PC-9 (cell line): Measurements from ENCODE around the gene TEDDM1. TPM values are rescaled to one million over a fixed set of nuclear protein-coding genes. Genes with fewer than 3 reads are reported as not detected.
A peak's percentile ranks its signal among the peaks of the same experiment; 100 is the strongest.

ENCODE experiments used
- BruUV-seq: library from RNA; stranded (reverse); fragments of 400-500 nt; replicated peaks from 2 replicates; lab custom pipeline; 2021; lab: Mats Ljungman, UMichigan
- CTCF ChIA-PET: fragments of 300-600 bp; sonication (Branson Sonifier 250); formaldehyde crosslinking; loops from one replicate; lab custom pipeline; 2022; ENCODE audit warnings: antibody characterized with exemption; lab: Charles Lee
- POLR2A ChIA-PET: fragments of 300-600 bp; sonication (Branson Sonifier 250); formaldehyde crosslinking; loops from one replicate; lab custom pipeline; 2022; ENCODE audit warnings: antibody characterized with exemption; ENCODE audit not compliant: unreplicated experiment; lab: Charles Lee
- DNase-seq, 2 experiments: peaks; one replicate each; pipeline versions ENCODE4 v3.0.0 to v3.0.0-alpha.2; 2015 to 2022; ENCODE audit warnings: mixed read lengths in 1 of 2
- H2AFZ ChIP-seq: fragments of 200-600 bp; sonication (generic); 2 replicates; pipeline ENCODE4 v1.8.1; 2017; ENCODE audit warnings: antibody characterized with exemption
- H3F3A ChIP-seq: fragments of 200-600 bp; sonication (generic); 2 replicates; pipeline ENCODE4 v1.8.1; 2017; ENCODE audit warnings: antibody characterized with exemption, mild to moderate bottlenecking, low read depth; ENCODE audit not compliant: insufficient read depth
- H3K27ac ChIP-seq: fragments of 200-600 bp; sonication (generic); 2 replicates; pipeline ENCODE4 v1.6.1; 2016; ENCODE audit warnings: mixed run types
- H3K27me3 ChIP-seq: fragments of 200-600 bp; sonication (generic); 2 replicates; pipeline ENCODE4 v1.6.1; 2016; ENCODE audit warnings: low read depth, mixed run types; ENCODE audit not compliant: insufficient read depth
- H3K36me3 ChIP-seq: fragments of 200-600 bp; sonication (generic); 2 replicates; pipeline ENCODE4 v1.6.1; 2016; ENCODE audit warnings: low read depth, mixed run types
- H3K4me1 ChIP-seq: fragments of 200-600 bp; sonication (generic); replicated peaks from 2 replicates; pipeline ENCODE4 v1.6.1; 2016; ENCODE audit warnings: mixed run types; ENCODE audit not compliant: insufficient read depth
- H3K4me2 ChIP-seq: fragments of 200-600 bp; sonication (generic); 2 replicates; pipeline ENCODE4 v1.6.1; 2017; ENCODE audit warnings: mixed run types
- H3K4me3 ChIP-seq: fragments of 200-600 bp; sonication (generic); 2 replicates; pipeline ENCODE4 v1.6.1; 2016; ENCODE audit warnings: mixed run types
- H3K79me2 ChIP-seq: fragments of 200-600 bp; sonication (generic); 2 replicates; pipeline ENCODE4 v1.6.1; 2017; ENCODE audit warnings: low read depth, mixed run types
- H3K9me2 ChIP-seq: fragments of 200-600 bp; sonication (generic); 2 replicates; pipeline ENCODE4 v1.8.1; 2017; ENCODE audit warnings: mild to moderate bottlenecking; ENCODE audit not compliant: insufficient read depth
- H3K9me3 ChIP-seq: fragments of 200-600 bp; sonication (generic); 2 replicates; pipeline ENCODE4 v1.8.1; 2016; ENCODE audit warnings: low read depth; ENCODE audit not compliant: insufficient read depth
- H4K20me1 ChIP-seq: fragments of 200-600 bp; sonication (generic); 2 replicates; pipeline ENCODE4 v1.8.1; 2017; ENCODE audit not compliant: insufficient read depth
- EZH2 ChIP-seq: fragments of 200-600 bp; sonication (generic); IDR thresholded peaks from 2 replicates; pipeline ENCODE4 v1.8.0; 2017; ENCODE audit warnings: antibody characterized with exemption, low read depth
- intact Hi-C: fragments of 100-400 bp; cut with micrococcal nuclease; formaldehyde crosslinking; loops from one replicate; pipeline ENCODE4 v1.10.0; 2022; ENCODE audit not compliant: unreplicated experiment
- total RNA-seq: library from RNA; stranded (reverse); gene quantifications from 2 replicates; pipeline ENCODE4 v1.2.3, GENCODE V29; 2021
- TF ChIP-seq, protein P1 (sequence below): fragments of 200-600 bp; sonication (generic); conservative IDR thresholded peaks from 2 replicates; pipeline ENCODE4 v1.6.1; 2017; ENCODE audit warnings: mixed run types, antibody characterized with exemption, mild to moderate bottlenecking, moderate library complexity

Gene TEDDM1
- total RNA-seq, 1 experiment from 2014 or later = not detected

DNA sequence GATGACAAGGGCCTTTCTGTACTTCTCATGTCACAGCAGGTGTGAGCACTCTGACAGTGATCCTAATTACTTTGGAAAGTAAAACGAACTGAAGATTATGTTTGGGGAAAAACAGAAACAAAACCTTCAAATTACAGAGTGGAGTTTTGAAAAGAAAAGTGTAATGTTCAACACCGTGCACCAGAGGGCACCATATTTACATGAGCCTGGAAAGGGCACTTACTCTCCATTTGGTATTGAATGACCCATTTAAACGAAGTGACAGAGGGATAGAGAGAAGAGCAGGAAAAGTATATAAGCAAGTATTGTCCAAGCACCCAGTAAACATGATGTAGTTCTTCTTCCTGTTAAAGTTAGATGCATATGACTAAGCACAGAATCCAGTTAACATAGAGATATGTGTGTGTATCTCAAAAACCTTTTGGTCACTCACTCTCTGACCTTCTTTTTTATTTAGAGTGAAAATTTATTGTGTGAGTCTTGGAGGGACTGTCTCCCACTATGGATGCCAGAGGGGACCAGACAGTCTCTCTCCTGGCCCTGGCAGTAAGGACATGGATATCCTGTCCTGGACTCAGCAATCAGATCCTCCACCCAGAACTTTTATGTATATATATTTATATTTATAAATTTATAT, 45.7 kb upstream of the TEDDM1 start:
- Histone ChIP-seq H3K9me3 (no peaks in the 10 kb centered on the region), H3K36me3 (no peaks in the 10 kb centered on the region), H3K27me3 (no peaks in the 10 kb centered on the region), H3K4me1 (no peaks in the 10 kb centered on the region; the same call in 1 of the 2 replicates), H3F3A (no peaks in the 10 kb centered on the region), H2AFZ (no peak overlapping the region), H3K4me2 (peak overlapping the region; percentile 19; the same call in 1 of the 2 replicates), H3K4me3 (no peak overlapping the region), H3K27ac (no peak overlapping the region), H3K9me2 (no peaks in the 10 kb centered on the region), H3K79me2 (no peaks in the 10 kb centered on the region), H4K20me1 (no peaks in the 10 kb centered on the region)
- DNase-seq = peak; percentile 9 to 48
- TF ChIP-seq, protein P1, sequence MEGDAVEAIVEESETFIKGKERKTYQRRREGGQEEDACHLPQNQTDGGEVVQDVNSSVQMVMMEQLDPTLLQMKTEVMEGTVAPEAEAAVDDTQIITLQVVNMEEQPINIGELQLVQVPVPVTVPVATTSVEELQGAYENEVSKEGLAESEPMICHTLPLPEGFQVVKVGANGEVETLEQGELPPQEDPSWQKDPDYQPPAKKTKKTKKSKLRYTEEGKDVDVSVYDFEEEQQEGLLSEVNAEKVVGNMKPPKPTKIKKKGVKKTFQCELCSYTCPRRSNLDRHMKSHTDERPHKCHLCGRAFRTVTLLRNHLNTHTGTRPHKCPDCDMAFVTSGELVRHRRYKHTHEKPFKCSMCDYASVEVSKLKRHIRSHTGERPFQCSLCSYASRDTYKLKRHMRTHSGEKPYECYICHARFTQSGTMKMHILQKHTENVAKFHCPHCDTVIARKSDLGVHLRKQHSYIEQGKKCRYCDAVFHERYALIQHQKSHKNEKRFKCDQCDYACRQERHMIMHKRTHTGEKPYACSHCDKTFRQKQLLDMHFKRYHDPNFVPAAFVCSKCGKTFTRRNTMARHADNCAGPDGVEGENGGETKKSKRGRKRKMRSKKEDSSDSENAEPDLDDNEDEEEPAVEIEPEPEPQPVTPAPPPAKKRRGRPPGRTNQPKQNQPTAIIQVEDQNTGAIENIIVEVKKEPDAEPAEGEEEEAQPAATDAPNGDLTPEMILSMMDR = peak; percentile 89
- TF ChIP-seq EZH2 = no peak
- BruUV-seq = no TSS peak
- ChIA-PET CTCF (no interaction called here), POLR2A (no interaction called here)
- intact Hi-C loops = loop anchor here (1.0 to 2.0 kb wide), 3 partner anchors 155 to 361 kb away; no protein-coding TSS in a partner anchor

DNA sequence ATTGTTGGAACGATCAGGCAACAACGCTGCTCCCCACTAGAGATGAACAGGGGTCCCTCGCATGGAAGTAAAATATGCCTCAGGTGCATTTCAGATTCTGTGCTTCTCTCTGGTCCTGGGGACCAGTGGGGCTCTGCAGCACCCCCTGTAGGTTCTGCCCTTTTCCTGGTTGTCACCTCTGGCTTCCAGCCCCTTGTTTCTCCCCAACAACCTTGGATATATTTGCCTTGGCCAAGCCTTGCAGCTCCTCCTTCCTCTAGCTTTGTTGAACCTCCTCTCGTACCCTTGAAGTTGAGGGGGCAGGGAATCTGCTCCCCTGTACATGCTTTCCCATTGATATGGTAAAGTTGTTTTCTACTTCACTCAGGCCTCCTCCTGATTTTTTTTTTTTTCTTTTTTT, 44.0 kb upstream of the TEDDM1 start:
- no TSS peak for BruUV-seq
- no peak for DNase-seq
- TF ChIP-seq, protein P1 = no peak
- no peak for TF ChIP-seq EZH2
- Histone ChIP-seq H3K27ac (no peak overlapping the region), H3K27me3 (no peaks in the 10 kb centered on the region), H3K4me1 (no peaks in the 10 kb centered on the region; the same call in 1 of the 2 replicates), H3K4me2 (no peak overlapping the region), H3K36me3 (no peaks in the 10 kb centered on the region), H3K79me2 (no peaks in the 10 kb centered on the region), H3K9me2 (no peaks in the 10 kb centered on the region), H3K9me3 (no peaks in the 10 kb centered on the region), H3K4me3 (no peak overlapping the region), H4K20me1 (no peaks in the 10 kb centered on the region), H2AFZ (no peak overlapping the region), H3F3A (no peaks in the 10 kb centered on the region)
- CTCF ChIA-PET = no interaction called here
- POLR2A ChIA-PET = interaction anchor here (0.7 kb wide), 2 partner anchors 21 to 23 kb away, joined by 4 to 8 read pairs; no protein-coding TSS in a partner anchor
- intact Hi-C loops = no loop called here

DNA sequence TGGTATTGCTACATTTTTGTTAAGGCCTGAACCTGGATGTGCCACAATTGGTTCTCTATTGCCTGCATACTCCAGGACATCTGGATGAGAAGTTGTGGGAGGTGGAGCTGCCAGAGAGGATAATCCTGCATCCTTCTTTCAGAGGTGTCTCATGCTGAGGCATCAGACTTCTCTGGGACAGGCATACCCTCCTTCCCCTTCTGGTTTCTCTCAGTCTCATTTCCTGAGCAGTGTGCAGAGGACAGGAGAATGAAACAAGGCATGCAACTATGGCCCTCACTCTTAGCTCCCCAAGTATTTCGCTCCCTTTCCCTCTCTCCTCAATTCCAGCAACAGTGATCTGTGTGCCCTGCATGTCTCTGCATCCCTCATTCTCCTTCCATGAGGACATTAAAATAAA, 41.9 kb upstream of the TEDDM1 start:
- H3K79me2 ChIP-seq = no peaks in the 10 kb centered on the region
- no TSS peak for BruUV-seq
- H3K36me3 ChIP-seq = no peaks in the 10 kb centered on the region
- H3K4me1 ChIP-seq = no peaks in the 10 kb centered on the region; the same call in 1 of the 2 replicates
- ChIA-PET CTCF (no interaction called here), POLR2A (no interaction called here)
- H3K27ac ChIP-seq = no peak overlapping the region
- H3F3A ChIP-seq = no peaks in the 10 kb centered on the region
- TF ChIP-seq, protein P1 = no peak
- no peak for TF ChIP-seq EZH2
- no peak overlapping the region for H2AFZ ChIP-seq
- no peaks in the 10 kb centered on the region for H3K9me3 ChIP-seq
- DNase-seq = no peak
- H3K4me2 ChIP-seq = no peak overlapping the region
- no peak overlapping the region for H3K4me3 ChIP-seq
- no peaks in the 10 kb centered on the region for H4K20me1 ChIP-seq
- intact Hi-C loops = no loop called here
- peaks cover 6% of the 10 kb centered on the region; the same call in 1 of the 2 replicates for H3K27me3 ChIP-seq
- H3K9me2 ChIP-seq = no peaks in the 10 kb centered on the region
